ENCODE results near the gene DEFB108B. TPM values are rescaled to one million over a fixed set of nuclear protein-coding genes. Genes with fewer than 3 reads are reported as not detected.
"Not testable (repeated sequence)": the region's sequence is repeated elsewhere in the genome, so short reads cannot be mapped to it uniquely, and the experiment has no call there.

DEFB108B gene
- total RNA-seq, 1 donor from 2014 or later = not detected

GRCh38 chr11:71867209-71867608 is 34.2 kb downstream of the DEFB108B start:
- not testable (repeated sequence) for H3K4me1 ChIP-seq; H3K27me3 ChIP-seq; H4K20me1 ChIP-seq (ENCODE audit: low read depth); H3K79me2 ChIP-seq (ENCODE audit: low read depth); H3K9me3 Mint-ChIP-seq; H3K4me1 Mint-ChIP-seq; H3K36me3 ChIP-seq; H3K4me3 Mint-ChIP-seq; H2AFZ ChIP-seq (replicated peaks); H3K9me3 ChIP-seq (ENCODE audit: low read depth); H3K27me3 Mint-ChIP-seq (ENCODE audit: insufficient read depth, low read depth); DNase-seq (ENCODE audit: low spot score); H3K27ac ChIP-seq; H3K4me3 ChIP-seq; H3K36me3 Mint-ChIP-seq; H3K4me2 ChIP-seq; H3K27ac Mint-ChIP-seq; H3F3A ChIP-seq (ENCODE audit: low read depth); H3K9ac ChIP-seq
- peak; percentile 7 for TF ChIP-seq CTCF (IDR thresholded peaks at IDR 0.05)

- H3K79me2 ChIP-seq (ENCODE audit: low read depth); H3K4me3 ChIP-seq; H3K9ac ChIP-seq; H3K27ac Mint-ChIP-seq; H3K4me3 Mint-ChIP-seq; H3K36me3 ChIP-seq; H3K27me3 Mint-ChIP-seq (ENCODE audit: insufficient read depth, low read depth); DNase-seq (ENCODE audit: low spot score); H2AFZ ChIP-seq (replicated peaks); H3K27me3 ChIP-seq; H3K27ac ChIP-seq; H3K9me3 ChIP-seq (ENCODE audit: low read depth); H3F3A ChIP-seq (ENCODE audit: low read depth); H3K9me3 Mint-ChIP-seq; H3K4me2 ChIP-seq; H3K4me1 ChIP-seq; H4K20me1 ChIP-seq (ENCODE audit: low read depth); H3K36me3 Mint-ChIP-seq; H3K4me1 Mint-ChIP-seq: not testable (repeated sequence)
Measured at GRCh38 chr11:71869931-71870330, 36.9 kb downstream of the DEFB108B start.

GRCh38 chr11:71870661-71871060 is 37.7 kb downstream of the DEFB108B start:
- H3K4me3 Mint-ChIP-seq; H3K9me3 ChIP-seq (ENCODE audit: low read depth); H3K79me2 ChIP-seq (ENCODE audit: low read depth); H3K4me2 ChIP-seq; H3F3A ChIP-seq (ENCODE audit: low read depth); H3K27me3 Mint-ChIP-seq (ENCODE audit: insufficient read depth, low read depth); H3K4me1 Mint-ChIP-seq; H2AFZ ChIP-seq (replicated peaks); H3K27me3 ChIP-seq; H3K9me3 Mint-ChIP-seq; H4K20me1 ChIP-seq (ENCODE audit: low read depth); H3K9ac ChIP-seq; H3K27ac Mint-ChIP-seq; H3K36me3 ChIP-seq; H3K4me3 ChIP-seq; H3K36me3 Mint-ChIP-seq; H3K4me1 ChIP-seq; DNase-seq (ENCODE audit: low spot score); H3K27ac ChIP-seq: not testable (repeated sequence)

- H3K9me3 ChIP-seq (ENCODE audit: low read depth); H3K9ac ChIP-seq; H3K4me2 ChIP-seq; H3K27me3 Mint-ChIP-seq (ENCODE audit: insufficient read depth, low read depth); H3K27me3 ChIP-seq; H2AFZ ChIP-seq (replicated peaks); H3K4me1 Mint-ChIP-seq; H3K4me3 Mint-ChIP-seq; H3K27ac Mint-ChIP-seq; H3K79me2 ChIP-seq (ENCODE audit: low read depth); H3K36me3 ChIP-seq; DNase-seq (ENCODE audit: low spot score); H3K27ac ChIP-seq; H3K4me1 ChIP-seq; H3F3A ChIP-seq (ENCODE audit: low read depth); H3K4me3 ChIP-seq; H3K9me3 Mint-ChIP-seq; H3K36me3 Mint-ChIP-seq; H4K20me1 ChIP-seq (ENCODE audit: low read depth): not testable (repeated sequence)
Measured at GRCh38 chr11:71876262-71876661, 43.3 kb downstream of the DEFB108B start.

- H4K20me1 ChIP-seq (ENCODE audit: low read depth); H3K4me1 Mint-ChIP-seq; H3K79me2 ChIP-seq (ENCODE audit: low read depth); H3K36me3 Mint-ChIP-seq; H3K4me1 ChIP-seq; H3K4me3 ChIP-seq; H3K27ac ChIP-seq; H3F3A ChIP-seq (ENCODE audit: low read depth); H3K9ac ChIP-seq; H3K4me2 ChIP-seq; H3K27ac Mint-ChIP-seq; H3K27me3 Mint-ChIP-seq (ENCODE audit: insufficient read depth, low read depth); H3K27me3 ChIP-seq; H3K36me3 ChIP-seq; H2AFZ ChIP-seq (replicated peaks); H3K9me3 Mint-ChIP-seq; DNase-seq (ENCODE audit: low spot score); H3K4me3 Mint-ChIP-seq; H3K9me3 ChIP-seq (ENCODE audit: low read depth): not testable (repeated sequence)
Measured at GRCh38 chr11:71878059-71878458, 45.1 kb downstream of the DEFB108B start, which contains the start of gene DEFB131B. Gene DEFB131B, plus strand, starts transcription at chr11:71878453. Its CDS starts 0 bp downstream, at chr11:71878453.

GRCh38 chr11:71885806-71886205 is 52.8 kb downstream of the DEFB108B start:
- not testable (repeated sequence) for H3K27ac ChIP-seq; H3K9me3 Mint-ChIP-seq; H3K9me3 ChIP-seq (ENCODE audit: low read depth); H3F3A ChIP-seq (ENCODE audit: low read depth); H3K4me2 ChIP-seq; H3K27ac Mint-ChIP-seq; H3K4me1 Mint-ChIP-seq; H3K27me3 Mint-ChIP-seq (ENCODE audit: insufficient read depth, low read depth); H3K4me1 ChIP-seq; H3K79me2 ChIP-seq (ENCODE audit: low read depth); H4K20me1 ChIP-seq (ENCODE audit: low read depth); H3K36me3 Mint-ChIP-seq; H3K36me3 ChIP-seq; H3K4me3 Mint-ChIP-seq; H2AFZ ChIP-seq (replicated peaks); H3K27me3 ChIP-seq; H3K4me3 ChIP-seq; DNase-seq (ENCODE audit: low spot score); H3K9ac ChIP-seq

Small RNA genes lying within 50 kb of the gene (small RNA-seq; reads per million reads assigned to genes)
- not detected for gene RNA5SP342

Other genes with a start within 250 kb of the DEFB108B start
- gene DEFB131B, start 45.3 kb downstream of the DEFB108B start, total RNA-seq (ENCODE audit: low replicate concordance) = not detected in 2 replicates
- gene XNDC1N, start 95.4 kb downstream of the DEFB108B start, total RNA-seq (ENCODE audit: low replicate concordance) = 6.6 and 14.8 TPM in 2 replicates
- 16.7 and 31.8 TPM in 2 replicates for gene RNF121, start 95.8 kb downstream of the DEFB108B start, total RNA-seq (ENCODE audit: low replicate concordance)
- gene IL18BP, start 165.7 kb downstream of the DEFB108B start, total RNA-seq (ENCODE audit: low replicate concordance) = 7.5 and 10.3 TPM in 2 replicates
- gene NUMA1, start 247.3 kb downstream of the DEFB108B start, total RNA-seq (ENCODE audit: low replicate concordance) = 130 and 337 TPM in 2 replicates
- 10.5 and 15.0 TPM in 2 replicates for gene LRRC51, start 247.7 kb downstream of the DEFB108B start, total RNA-seq (ENCODE audit: low replicate concordance)